ENCODE results near the gene SMTN. TPM values are rescaled to one million over a fixed set of nuclear protein-coding genes. Genes with fewer than 3 reads are reported as not detected.
"Not testable (repeated sequence)": the region's sequence is repeated elsewhere in the genome, so short reads cannot be mapped to it uniquely, and the experiment has no call there.

Gene SMTN
- total RNA-seq, 2 experiments from 2014 or later: 17.6 to 18.2 TPM

- ChIA-PET POLR2A (no interaction called here), CTCF (no interaction called here)
Observed at GRCh38 chr22:31068970-31069369, 12.1 kb upstream of the SMTN start.

GRCh38 chr22:31069691-31070314, 11.3 kb upstream of the SMTN start:
- CTCF ChIA-PET, POLR2A ChIA-PET: not testable (repeated sequence)

DNA sequence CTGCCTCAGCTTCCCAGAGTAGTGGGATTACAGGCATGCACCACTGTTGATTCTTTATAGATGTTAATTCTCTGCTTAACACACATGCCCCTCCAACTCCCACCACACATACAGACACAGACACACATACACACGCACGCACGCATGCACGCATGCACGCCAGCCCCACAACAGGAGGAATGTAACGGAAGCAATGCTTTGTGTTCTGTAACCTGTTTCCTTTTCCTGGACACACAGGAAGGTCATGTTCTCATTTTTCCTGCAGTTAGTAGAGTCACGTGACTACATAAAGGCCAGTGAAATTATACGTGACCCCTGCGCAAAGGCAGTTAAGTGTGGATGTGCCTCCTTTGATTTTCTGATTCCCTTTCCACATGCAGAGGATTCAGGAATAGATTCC, 8.0 kb upstream of the SMTN start:
- POLR2A ChIA-PET: not testable (repeated sequence)
- CTCF ChIA-PET: interaction anchor here (2.1 kb wide), 1 partner anchor 12 kb away, joined by 6 read pairs; no protein-coding TSS in a partner anchor

DNA sequence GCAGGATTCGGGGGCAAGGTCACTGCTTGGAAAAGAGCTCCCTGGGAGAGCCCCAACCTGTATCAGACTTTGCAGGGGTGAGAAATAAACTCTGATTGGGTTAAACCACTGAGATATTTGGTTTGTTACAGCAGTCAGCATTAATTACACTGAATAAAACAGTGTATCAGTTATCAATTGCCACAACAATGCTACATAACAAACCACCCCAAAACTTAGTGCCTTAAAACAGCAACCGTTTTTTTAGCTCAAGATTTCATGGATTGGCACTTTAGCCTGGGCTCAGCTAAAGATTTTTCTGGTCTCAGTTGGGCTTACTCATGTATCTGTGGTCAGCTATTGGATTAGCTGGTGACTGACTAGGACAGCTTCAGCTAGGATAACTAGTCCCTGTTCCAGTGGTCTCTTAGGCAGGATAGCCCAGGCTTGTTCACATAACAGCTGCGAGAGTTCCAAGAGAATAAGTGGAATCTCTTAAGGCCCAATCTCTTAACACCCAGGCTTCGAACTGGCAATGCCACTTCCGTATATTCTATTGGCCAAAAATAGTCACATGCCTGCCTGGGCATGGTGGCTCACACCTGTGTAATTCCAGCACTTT, 7.5 kb upstream of the SMTN start:
- POLR2A ChIA-PET: not testable (repeated sequence)
- CTCF ChIA-PET: interaction anchor here (0.6 to 2.1 kb wide), 2 partner anchors 11 to 1067 kb away, joined by 3 to 6 read pairs; no protein-coding TSS in a partner anchor

- ChIA-PET CTCF (no interaction called here), POLR2A (no interaction called here)
Observed at GRCh38 chr22:31075961-31076360, 5.2 kb upstream of the SMTN start.

- CTCF ChIA-PET: no interaction called here
- POLR2A ChIA-PET: no interaction called here
Observed at GRCh38 chr22:31077681-31078080, 3.4 kb upstream of the SMTN start.

DNA sequence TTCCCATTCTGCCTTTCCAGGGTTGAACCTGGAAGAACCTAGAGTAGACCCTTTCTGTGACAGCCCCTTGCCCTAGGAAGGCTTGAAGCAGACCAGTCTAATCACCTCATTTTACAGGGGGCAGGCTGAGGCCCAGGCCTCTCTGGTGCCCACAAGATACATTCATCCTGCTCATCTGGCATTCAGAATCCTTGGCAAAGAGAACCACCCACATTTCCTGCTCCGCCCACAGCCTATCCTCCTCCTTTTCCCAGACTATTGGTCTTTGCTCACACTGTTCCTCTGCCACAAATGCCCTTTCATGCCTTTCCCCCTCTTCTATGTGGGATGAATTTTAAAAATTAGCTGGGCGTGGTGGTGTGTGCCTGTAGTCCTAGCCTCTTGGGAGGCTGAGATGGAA, 2.7 kb upstream of the SMTN start:
- CTCF ChIA-PET, POLR2A ChIA-PET: not testable (repeated sequence)

DNA sequence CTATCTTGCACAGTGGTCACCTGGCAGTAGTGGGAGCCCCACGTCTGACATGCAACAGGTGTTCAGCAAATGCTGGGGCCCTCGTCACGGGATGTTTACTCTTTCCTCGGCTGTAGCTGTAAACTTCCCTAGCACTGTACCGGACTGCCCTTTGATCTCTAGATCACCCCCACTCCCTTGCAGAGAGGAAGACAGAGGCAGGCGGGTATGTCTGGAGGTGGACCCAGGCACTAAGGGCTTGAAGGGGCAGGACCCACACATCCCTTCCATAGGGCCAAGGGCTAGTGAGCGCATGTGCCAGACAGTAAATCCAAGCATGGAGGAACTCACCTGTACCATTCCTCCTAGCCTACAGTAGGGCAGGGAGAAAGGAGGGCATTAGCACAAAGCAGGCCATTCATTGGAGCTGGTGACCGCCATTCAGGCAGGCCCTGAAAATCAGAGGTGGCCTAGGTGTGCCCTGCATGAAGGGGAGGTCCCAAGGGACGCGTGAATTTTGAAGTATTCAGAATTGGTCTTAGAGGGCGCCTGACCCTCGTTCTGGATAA, 1.9 kb upstream of the SMTN start:
- POLR2A ChIA-PET: no interaction called here

GRCh38 chr22:31080164-31080847, 812 bp upstream of the SMTN start:
- CTCF ChIA-PET: interaction anchor here (1.0 to 1.5 kb wide), 3 partner anchors 9 to 316 kb away, joined by 3 to 4 read pairs (median 4); no protein-coding TSS in a partner anchor
- POLR2A ChIA-PET: interaction anchor here (0.9 to 1.6 kb wide), 4 partner anchors 9 to 657 kb away, joined by 3 to 6 read pairs (median 4); partner anchors contain the start of genes SELENOM and TUG1

More for the DNA sequence above, 1.9 kb upstream of the SMTN start:
- CTCF ChIA-PET: interaction anchor here (0.8 kb wide), 1 partner anchor 159 kb away, joined by 3 read pairs; no protein-coding TSS in a partner anchor

DNA sequence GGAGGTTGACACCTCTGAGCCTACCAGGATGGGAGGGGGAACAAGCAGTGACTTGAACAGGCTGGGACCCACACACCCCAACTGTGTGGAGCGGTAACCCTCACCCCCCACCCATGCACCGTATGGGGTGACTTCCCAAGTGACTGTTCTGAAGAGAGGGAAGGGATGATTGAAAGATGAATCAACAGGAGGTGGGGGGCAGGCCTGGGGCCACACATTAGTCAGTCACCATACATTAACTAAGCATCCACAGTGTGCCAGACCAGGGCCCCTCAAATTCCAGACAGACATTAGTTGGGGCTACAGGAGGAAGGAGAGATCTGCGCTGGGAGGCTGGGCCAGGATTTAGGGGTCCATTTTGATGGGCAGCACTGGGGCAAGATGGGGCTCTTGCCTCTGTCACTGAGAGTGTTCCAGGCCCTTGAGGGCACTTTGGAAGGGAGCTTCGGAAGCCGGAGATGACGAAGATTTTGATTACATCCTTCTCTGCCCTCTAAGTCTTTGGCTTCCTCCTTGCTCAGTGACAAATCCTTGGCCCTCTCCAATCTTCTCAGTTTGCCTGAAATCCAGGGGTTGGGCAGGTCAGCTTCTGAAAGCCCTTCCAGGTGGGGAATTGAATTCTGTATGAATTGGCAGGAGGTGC, 966 bp downstream of the SMTN start:
- POLR2A ChIA-PET: interaction anchor here (0.6 to 3.8 kb wide), 2 partner anchors 113 to 339 kb away, joined by 4 to 35 read pairs; partner anchors contain the start of genes MORC2 and TUG1
- CTCF ChIA-PET: interaction anchor here (0.7 to 1.0 kb wide), 2 partner anchors 135 to 436 kb away, joined by 3 read pairs; no protein-coding TSS in a partner anchor

DNA sequence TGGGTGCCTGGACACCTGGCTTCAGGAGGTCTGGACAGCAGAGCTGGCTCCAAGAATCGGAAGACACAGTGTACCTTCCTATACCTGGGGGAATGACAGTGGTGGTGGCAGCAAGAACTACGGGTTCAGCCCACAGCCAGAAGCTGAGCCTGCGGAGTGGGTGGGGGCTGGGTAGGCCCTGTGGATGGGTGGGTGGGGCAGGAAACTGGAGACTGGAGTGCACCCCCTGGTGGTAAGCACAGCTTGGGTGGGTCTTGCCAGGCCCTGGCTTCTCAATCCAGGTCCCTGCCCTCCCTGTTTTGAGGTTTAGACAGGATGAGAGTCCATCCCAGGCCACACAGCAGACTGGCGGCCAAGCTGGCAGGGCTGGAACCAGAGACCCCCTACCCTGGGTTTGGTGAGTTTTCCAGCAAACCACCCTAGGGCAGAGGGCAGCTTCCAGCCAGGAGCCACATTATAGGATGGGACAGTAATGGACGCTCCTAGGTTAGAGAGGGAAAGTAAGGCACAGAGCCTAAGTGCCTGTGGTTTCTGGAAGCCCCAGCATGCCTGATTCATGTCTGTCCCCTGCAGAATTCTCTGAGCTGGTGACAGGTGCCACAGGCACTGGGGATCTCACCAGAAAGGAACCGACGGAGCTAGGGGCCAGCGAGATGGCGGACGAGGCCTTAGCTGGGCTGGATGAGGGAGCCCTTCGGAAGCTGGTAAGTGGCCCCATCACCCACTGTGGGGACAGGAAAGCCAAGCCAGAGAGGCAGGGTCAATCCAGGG, 1.7 kb downstream of the SMTN start:
- ChIA-PET POLR2A (interaction anchor here (0.6 to 3.8 kb wide), 2 partner anchors 114 to 340 kb away, joined by 4 to 35 read pairs; partner anchors contain the start of genes MORC2 and TUG1), CTCF (interaction anchor here (0.7 to 1.0 kb wide), 3 partner anchors 136 to 437 kb away, joined by 3 read pairs; no protein-coding TSS in a partner anchor)

DNA sequence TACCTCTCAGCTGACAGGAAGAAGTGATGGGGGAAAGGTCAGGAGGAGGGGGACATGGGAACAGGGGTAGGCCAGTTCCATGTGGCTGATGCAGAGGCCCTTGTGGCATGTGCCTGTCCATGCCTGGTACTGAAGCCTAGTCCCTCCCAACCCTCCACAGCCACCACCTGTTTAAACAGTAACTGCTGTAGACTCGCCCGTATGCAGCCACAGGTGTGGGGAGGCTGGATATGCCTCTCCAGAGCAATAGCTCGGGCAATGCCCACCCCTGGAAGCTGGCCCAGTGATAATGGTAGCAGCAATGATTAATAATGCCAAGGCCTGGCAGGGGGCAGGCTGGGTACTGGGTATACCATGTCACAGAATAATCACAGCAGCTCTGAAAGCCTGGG, 2.3 kb downstream of the SMTN start:
- ChIA-PET POLR2A (interaction anchor here (3.8 kb wide), 1 partner anchor 114 kb away, joined by 35 read pairs; the partner anchor contains the start of genes MORC2 and TUG1), CTCF (interaction anchor here (0.7 to 2.6 kb wide), 4 partner anchors 115 to 338 kb away, joined by 3 to 11 read pairs (median 6); partner anchors contain the start of genes MORC2 and TUG1)

- CTCF ChIA-PET: interaction anchor here (0.7 to 2.6 kb wide), 20 partner anchors 11 to 548 kb away, joined by 3 to 11 read pairs (median 4); partner anchors contain the start of genes MORC2, RNF185, SELENOM and TUG1
Observed at GRCh38 chr22:31083923-31084810, 3.0 kb downstream of the SMTN start.

DNA sequence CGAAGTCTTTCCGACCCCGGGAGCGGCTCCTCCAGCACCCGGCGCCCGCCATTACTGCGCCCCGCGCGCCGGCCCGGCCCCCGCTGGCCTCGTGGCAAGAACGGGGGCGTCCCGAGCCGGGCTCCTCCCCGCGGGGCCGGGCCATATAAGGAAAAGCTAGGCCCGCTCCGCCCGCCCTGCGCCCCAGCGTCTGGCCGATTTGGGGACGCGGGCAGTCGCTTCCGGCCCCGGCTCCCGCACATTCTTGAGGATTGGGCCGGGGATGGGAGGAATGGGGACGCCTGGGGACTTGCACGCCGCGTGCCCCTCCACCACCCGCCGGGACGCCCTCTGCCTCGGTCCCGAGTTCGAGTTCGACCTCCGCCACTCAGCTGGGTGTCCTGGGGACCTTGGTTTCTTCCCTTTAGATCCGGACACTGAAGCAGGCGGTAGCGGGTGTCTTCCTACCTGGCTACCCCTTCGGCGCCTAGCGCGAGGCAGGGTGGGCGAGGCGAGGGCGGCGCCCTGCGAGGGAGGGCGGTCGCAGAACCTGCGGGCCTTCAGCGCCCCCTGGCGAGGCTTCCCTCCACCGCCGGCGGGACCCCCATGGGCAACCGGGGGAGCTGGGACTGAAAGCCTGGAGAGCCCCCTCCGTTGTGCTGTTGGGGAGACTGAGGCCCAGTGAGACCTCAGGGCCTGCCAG, 3.8 kb downstream of the SMTN start:
- ChIA-PET CTCF (interaction anchor here (0.7 to 2.6 kb wide), 26 partner anchors 11 to 548 kb away, joined by 3 to 11 read pairs (median 4); partner anchors contain the start of genes MORC2, RNF185, SELENOM and TUG1), POLR2A (interaction anchor here (0.6 to 3.8 kb wide), 8 partner anchors 20 to 208 kb away, joined by 3 to 35 read pairs (median 4); partner anchors contain the start of genes MORC2, PIK3IP1, SELENOM and TUG1)

More at GRCh38 chr22:31083923-31084810, 3.0 kb downstream of the SMTN start:
- POLR2A ChIA-PET: interaction anchor here (0.6 to 3.8 kb wide), 5 partner anchors 23 to 209 kb away, joined by 3 to 35 read pairs (median 4); partner anchors contain the start of genes MORC2, PIK3IP1, SELENOM and TUG1

- ChIA-PET POLR2A (interaction anchor here (0.6 to 3.8 kb wide), 5 partner anchors 20 to 204 kb away, joined by 3 to 35 read pairs (median 3); partner anchors contain the start of genes MORC2, SELENOM and TUG1), CTCF (interaction anchor here (0.9 to 2.6 kb wide), 24 partner anchors 10 to 547 kb away, joined by 3 to 11 read pairs (median 4); partner anchors contain the start of genes MORC2, RNF185, SELENOM and TUG1)
Observed at GRCh38 chr22:31085493-31085824, 4.3 kb downstream of the SMTN start.

- ChIA-PET POLR2A (interaction anchor here (1.8 kb wide), 1 partner anchor 21 kb away, joined by 8 read pairs; the partner anchor contains the start of gene SELENOM), CTCF (interaction anchor here (0.9 to 2.6 kb wide), 9 partner anchors 10 to 346 kb away, joined by 3 to 11 read pairs (median 4); partner anchors contain the start of genes MORC2, SELENOM and TUG1)
Observed at GRCh38 chr22:31085928-31086327, 4.8 kb downstream of the SMTN start.
